Body of pancreas (tissue), 4 donors: ENCODE results near the gene INTS11. TPM values are rescaled to one million over a fixed set of nuclear protein-coding genes. Genes with fewer than 3 reads are reported as not detected.

Experiments
- ATAC-seq: fragments of 150-250 bp; one replicate; pipeline ENCODE4 v1.9.1; 2016
- DNase-seq, 4 donors: peaks; one replicate each; pipeline ENCODE4 v3.0.0-alpha.2; 2019
- H3K27ac ChIP-seq, 4 donors: fragments of 200-600 bp; sonication (generic); 1 replicate in 3 of 4; 2 replicates in 1 of 4; pipeline versions ENCODE4 v1.5.1 to v1.6.1; 2016 to 2019; ENCODE audit warnings: mild to moderate bottlenecking in 1 of 4, mixed read lengths in 1 of 4, moderate library complexity in 1 of 4
- H3K27me3 ChIP-seq, 2 donors: fragments of 200-600 bp; sonication (generic); one replicate each; pipeline ENCODE4 v1.6.0; 2016; ENCODE audit warnings: mild to moderate bottlenecking in 1 of 2
- H3K36me3 ChIP-seq, 2 donors: fragments of 200-600 bp; sonication (generic); replicated peaks in 1 of 2; 2 replicates each; pipeline ENCODE4 v1.5.1; 2016; ENCODE audit warnings: low read depth in 2 of 2; ENCODE audit not compliant: insufficient read depth in 1 of 2
- H3K4me1 ChIP-seq: fragments of 200-600 bp; sonication (generic); one replicate; pipeline ENCODE4 v1.6.0; 2016
- H3K4me3 ChIP-seq, 2 donors: fragments of 200-600 bp; sonication (generic); 1 replicate in 1 of 2; 2 replicates in 1 of 2; pipeline ENCODE4 v1.5.1; 2016 to 2019
- H3K9me3 ChIP-seq, 3 donors: fragments of 200-600 bp; sonication (generic); 1 replicate in 2 of 3; 2 replicates in 1 of 3; pipeline ENCODE4 v1.5.1; 2016
- POLR2A ChIP-seq, 3 donors: fragments of 450-650 bp; IDR thresholded peaks; one replicate each; pipeline ENCODE4 v1.6.1; 2016; ENCODE audit warnings: antibody characterized with exemption in 3 of 3, mild to moderate bottlenecking in 2 of 3
- WGBS, 2 donors: methylation state at CpG; one replicate each; pipeline ENCODE4 v1.1.5; 2017; 5-methylcytosine and 5-hydroxymethylcytosine counted together
- intact Hi-C: fragments of 100-400 bp; cut with DNase I; formaldehyde crosslinking; loops from one replicate; pipeline ENCODE4 v1.15.1; 2023
- total RNA-seq, 2 donors: library from RNA; depleted of rRNA; stranded (reverse); fragments of >200 nt; gene quantifications; one replicate each; pipeline ENCODE4 v1.1.0, GENCODE V29; 2016
- TF ChIP-seq, protein P1 (sequence below), 7 experiments: fragments of 450-650 bp in 4 of 7; fragments of 200-600 bp in 3 of 7; sonication (generic) in 3 of 7; IDR thresholded peaks; one replicate each; pipeline ENCODE4 v1.5.1; 2016 to 2019; ENCODE audit warnings: antibody characterized with exemption in 7 of 7

Gene INTS11
- total RNA-seq, 2 donors from 2014 or later = 89.0 to 189 TPM

DNA sequence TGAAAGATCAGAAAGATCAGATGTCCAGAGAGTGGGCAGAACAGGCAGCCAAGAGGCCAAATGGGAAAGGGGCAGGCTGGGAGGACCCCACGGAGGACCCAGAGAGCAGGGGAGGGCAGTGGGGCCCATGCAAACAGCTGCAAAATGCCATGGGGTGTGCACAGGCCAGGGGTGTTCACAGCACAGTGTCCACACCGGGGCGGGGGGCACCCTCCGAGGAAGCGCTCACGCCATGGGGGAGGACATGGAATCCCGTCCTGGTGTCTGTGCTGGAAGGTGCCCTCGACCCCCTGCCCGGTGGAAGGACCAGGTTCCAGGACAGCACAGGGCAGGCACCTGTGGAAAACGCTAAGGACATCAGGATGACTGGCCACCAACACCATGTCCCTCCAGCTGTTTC, 1.5 kb downstream of the INTS11 start:
- H3K36me3 ChIP-seq = peaks cover 3% of the 10 kb centered on the region in 2 donors
- intact Hi-C loops = no loop called here
- 76 to 82% methylated on average over 7 to 9 of the region's 10 CpGs for WGBS, 2 donors
- H3K4me1 ChIP-seq = peaks cover 61% of the 10 kb centered on the region
- H3K27ac ChIP-seq = no peak overlapping the region
- TF ChIP-seq, protein P1, sequence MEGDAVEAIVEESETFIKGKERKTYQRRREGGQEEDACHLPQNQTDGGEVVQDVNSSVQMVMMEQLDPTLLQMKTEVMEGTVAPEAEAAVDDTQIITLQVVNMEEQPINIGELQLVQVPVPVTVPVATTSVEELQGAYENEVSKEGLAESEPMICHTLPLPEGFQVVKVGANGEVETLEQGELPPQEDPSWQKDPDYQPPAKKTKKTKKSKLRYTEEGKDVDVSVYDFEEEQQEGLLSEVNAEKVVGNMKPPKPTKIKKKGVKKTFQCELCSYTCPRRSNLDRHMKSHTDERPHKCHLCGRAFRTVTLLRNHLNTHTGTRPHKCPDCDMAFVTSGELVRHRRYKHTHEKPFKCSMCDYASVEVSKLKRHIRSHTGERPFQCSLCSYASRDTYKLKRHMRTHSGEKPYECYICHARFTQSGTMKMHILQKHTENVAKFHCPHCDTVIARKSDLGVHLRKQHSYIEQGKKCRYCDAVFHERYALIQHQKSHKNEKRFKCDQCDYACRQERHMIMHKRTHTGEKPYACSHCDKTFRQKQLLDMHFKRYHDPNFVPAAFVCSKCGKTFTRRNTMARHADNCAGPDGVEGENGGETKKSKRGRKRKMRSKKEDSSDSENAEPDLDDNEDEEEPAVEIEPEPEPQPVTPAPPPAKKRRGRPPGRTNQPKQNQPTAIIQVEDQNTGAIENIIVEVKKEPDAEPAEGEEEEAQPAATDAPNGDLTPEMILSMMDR (IDR thresholded peaks at IDR 0.05) = no peak
- no peak for TF ChIP-seq POLR2A (IDR thresholded peaks at IDR 0.05)
- DNase-seq (no peak), ATAC-seq (no peak)
- no peaks in the 10 kb centered on the region for H3K27me3 ChIP-seq
- no peak overlapping the region for H3K4me3 ChIP-seq
- H3K9me3 ChIP-seq = no peaks in the 10 kb centered on the region

DNA sequence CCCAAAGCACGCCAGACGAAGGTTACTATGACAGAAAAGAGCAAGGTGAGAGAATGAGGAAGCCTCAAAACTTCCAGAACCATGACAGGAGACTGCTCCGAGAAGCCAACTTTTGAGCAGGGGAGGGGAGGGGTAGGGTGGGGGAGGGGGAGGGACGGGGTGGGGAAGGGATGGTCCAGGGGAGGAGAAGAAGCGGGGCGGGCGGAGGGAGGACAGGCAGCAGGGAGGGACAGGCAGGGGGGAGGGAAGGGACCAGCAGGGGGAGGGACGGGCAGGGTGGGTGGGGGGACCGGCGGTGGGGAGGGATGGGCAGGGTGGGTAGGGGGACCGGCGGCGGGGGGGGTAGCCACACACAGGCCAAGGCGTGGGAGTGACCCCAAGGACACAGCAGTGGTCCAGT, 2.0 kb downstream of the INTS11 start:
- 65 to 88% methylated on average over 8 to 13 of the region's 14 CpGs for WGBS, 2 donors
- Histone ChIP-seq H3K4me1 (peaks cover 67% of the 10 kb centered on the region), H3K27me3 (no peaks in the 10 kb centered on the region), H3K4me3 (no peak overlapping the region), H3K9me3 (no peaks in the 10 kb centered on the region), H3K36me3 (peaks cover 0 to 1% of the 10 kb centered on the region in 2 donors), H3K27ac (no peak overlapping the region)
- TF ChIP-seq, protein P1 (IDR thresholded peaks at IDR 0.05) = no peak
- no peak for TF ChIP-seq POLR2A (IDR thresholded peaks at IDR 0.05)
- ATAC-seq = no peak
- no peak for DNase-seq
- intact Hi-C loops = no loop called here

DNA sequence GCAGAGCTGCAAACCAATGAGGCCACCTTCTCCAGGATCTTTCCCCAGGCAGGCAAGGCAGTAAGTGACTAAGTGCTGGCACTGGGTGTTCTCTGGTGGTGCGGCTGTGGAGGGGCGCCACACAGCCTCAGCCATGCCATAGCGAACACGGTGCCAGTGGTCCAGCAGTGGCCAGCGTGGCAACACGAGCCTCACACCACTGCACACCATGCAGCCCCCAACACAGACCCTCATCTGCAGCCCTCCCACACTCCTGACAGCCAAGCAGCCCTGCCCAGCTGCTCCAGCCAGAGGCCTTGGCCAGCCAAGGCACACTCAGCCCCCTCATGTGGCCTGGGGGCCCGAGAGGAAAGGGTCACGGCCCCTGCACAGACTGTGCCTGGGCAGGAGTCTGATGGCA, 3.0 kb downstream of the INTS11 start:
- Histone ChIP-seq H3K27me3 (no peaks in the 10 kb centered on the region), H3K36me3 (no peaks in the 10 kb centered on the region), H3K4me1 (peaks cover 64% of the 10 kb centered on the region), H3K27ac (peak overlapping the region in 1 of 4 donors; percentile 2), H3K4me3 (no peak overlapping the region), H3K9me3 (no peaks in the 10 kb centered on the region)
- WGBS, 2 donors = 86% methylated on average over 8 of the region's 8 CpGs; no CpG with 5 or more reads in 1 of the 2 donors
- TF ChIP-seq, protein P1 (IDR thresholded peaks at IDR 0.05) = no peak
- no peak for TF ChIP-seq POLR2A (IDR thresholded peaks at IDR 0.05)
- no peak for ATAC-seq
- intact Hi-C loops = no loop called here
- DNase-seq = no peak

DNA sequence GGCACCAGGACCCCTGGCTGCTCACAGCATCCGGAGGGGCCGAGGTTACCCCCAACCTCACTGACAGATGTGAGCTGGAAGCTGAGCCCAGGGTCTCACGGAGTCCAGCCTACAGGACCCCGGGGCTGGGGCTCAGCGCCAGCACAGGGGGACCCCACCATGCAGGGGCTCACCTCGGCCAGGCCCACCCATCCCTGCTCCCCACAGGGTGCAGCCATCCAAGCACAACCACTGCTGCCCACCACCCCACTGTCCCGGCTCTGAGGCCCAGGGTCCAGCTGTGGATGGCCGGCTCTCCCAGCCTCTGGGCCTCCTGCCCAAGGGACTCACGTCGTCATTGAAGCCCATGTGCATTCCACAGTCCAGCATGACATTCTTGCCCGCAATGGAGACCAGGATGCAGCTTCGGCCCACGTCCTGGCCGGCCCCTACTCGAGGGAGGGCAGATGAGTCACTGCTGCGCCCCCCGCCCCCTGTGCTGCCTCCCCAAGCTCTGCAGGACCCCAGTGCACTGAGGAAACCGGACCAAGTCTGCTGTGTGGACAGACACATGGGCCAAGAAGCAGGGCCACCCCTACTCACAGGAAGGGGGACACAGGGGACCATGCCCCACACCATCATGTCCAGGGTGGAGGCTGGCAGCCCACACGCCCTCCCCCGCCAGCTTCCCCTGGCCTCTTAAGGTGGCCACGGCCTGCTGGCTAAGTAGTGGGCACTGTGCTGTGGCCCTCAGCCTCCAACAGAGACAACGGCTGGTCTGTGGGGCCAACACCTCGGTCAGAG, 3.6 kb downstream of the INTS11 start:
- intact Hi-C loops = no loop called here
- TF ChIP-seq POLR2A (IDR thresholded peaks at IDR 0.05) = no peak
- TF ChIP-seq, protein P1 (IDR thresholded peaks at IDR 0.05) = no peak
- no peaks in the 10 kb centered on the region for H3K36me3 ChIP-seq
- H3K27ac ChIP-seq = peak overlapping the region in 1 of 4 donors; percentile 2
- DNase-seq (no peak), ATAC-seq (no peak)
- H3K9me3 ChIP-seq = no peaks in the 10 kb centered on the region
- no peak overlapping the region for H3K4me3 ChIP-seq
- 87% methylated on average over 16 of the region's 23 CpGs; no CpG with 5 or more reads in 1 of the 2 donors for WGBS, 2 donors
- H3K27me3 ChIP-seq = no peaks in the 10 kb centered on the region
- peaks cover 57% of the 10 kb centered on the region for H3K4me1 ChIP-seq

DNA sequence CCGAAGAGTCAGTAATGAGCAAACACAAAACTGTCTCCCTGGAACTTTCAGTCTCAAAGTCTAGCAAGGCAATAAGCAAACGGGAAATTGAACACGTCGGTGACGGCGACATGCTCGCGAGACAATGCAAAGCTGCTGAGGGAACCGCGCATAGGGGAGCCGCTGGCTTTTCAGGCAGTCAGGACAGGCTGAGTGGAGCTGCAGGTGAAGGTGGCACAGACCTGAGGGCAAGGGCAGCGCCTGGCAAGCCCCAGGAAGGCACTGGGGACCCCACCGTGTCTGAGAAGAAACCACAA, 4.9 kb downstream of the INTS11 start:
- H3K27me3 ChIP-seq = no peaks in the 10 kb centered on the region
- H3K36me3 ChIP-seq = peaks cover 0 to 3% of the 10 kb centered on the region in 2 donors
- H3K4me3 ChIP-seq = no peak overlapping the region
- H3K9me3 ChIP-seq = no peaks in the 10 kb centered on the region
- H3K4me1 ChIP-seq = peaks cover 47% of the 10 kb centered on the region
- WGBS, 2 donors = 92 to 93% methylated on average over 13 of the region's 13 CpGs
- peak overlapping the region in 1 of 4 donors; percentile 0 for H3K27ac ChIP-seq
- no peak for DNase-seq
- TF ChIP-seq, protein P1 (IDR thresholded peaks at IDR 0.05) = no peak
- TF ChIP-seq POLR2A (IDR thresholded peaks at IDR 0.05) = no peak
- intact Hi-C loops = no loop called here
- ATAC-seq = no peak
